ENCODE results near the gene UBE2J1.

The UBE2J1 gene

DNA sequence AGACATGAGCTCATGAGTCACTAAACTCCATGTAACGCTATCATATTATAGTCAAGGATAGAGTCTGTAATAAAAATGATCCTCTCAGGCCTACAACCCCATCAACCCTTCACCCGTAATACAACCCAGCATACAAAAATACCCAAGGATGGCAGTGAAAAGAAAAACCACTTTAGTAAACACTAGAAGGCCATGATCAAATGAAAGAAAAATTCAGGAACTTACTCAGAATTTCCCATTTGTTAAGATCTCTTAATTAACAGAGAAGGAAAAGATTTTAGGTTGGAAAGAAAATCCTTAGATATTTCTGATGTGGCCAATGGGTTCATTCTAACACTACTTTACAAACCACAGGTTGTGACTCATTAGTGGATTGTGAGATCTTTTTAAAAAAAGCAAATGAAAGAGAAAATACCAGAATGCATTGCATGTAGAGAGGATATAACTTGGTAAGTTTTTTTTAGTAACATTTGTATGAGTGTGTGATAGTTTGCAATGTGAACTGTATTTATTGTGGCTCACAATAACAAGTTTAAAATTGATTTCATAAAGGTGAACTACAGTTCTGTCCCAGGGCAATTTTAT is 8.0 kb upstream of the UBE2J1 start:
- Histone ChIP-seq H3K27ac (ENCODE audit: low read length) (no peak overlapping the region), H3K36me3 (ENCODE audit: insufficient read depth, low read depth, low read length) (no peaks in the 10 kb centered on the region), H3K9me3 (ENCODE audit: insufficient read depth, low read depth, low read length) (no peaks in the 10 kb centered on the region), H3K9ac (ENCODE audit: low read depth, low read length) (no peak overlapping the region), H3K4me1 (ENCODE audit: insufficient read depth, low read length) (peaks cover 5% of the 10 kb centered on the region; the same call in 1 of the 2 replicates), H3K4me3 (ENCODE audit: low read length) (no peak overlapping the region), H3K27me3 (ENCODE audit: insufficient read depth, low read length) (no peaks in the 10 kb centered on the region)

DNA sequence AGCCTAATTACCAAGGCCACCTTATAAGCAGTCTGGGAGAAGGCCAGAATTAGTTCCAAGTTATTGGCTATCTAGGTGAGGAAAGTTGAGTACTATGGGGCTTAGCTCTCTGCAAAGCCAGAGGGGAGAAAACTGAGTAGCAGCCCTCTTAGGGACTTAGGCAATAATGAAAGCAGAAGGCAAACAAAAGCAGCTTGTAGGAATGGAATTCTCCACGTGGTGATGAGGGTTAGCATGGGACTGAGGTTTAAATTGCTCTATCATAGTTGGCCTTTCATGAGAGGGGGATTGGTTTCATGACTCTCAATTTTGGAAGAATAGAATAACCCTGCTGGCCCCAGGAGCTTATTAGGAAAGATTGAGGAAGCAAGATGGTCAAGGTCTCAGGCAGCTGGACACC is 7.0 kb upstream of the UBE2J1 start:
- H3K4me3 ChIP-seq (ENCODE audit: low read length): no peak overlapping the region
- no peaks in the 10 kb centered on the region for H3K9me3 ChIP-seq (ENCODE audit: insufficient read depth, low read depth, low read length)
- no peak overlapping the region for H3K9ac ChIP-seq (ENCODE audit: low read depth, low read length)

DNA sequence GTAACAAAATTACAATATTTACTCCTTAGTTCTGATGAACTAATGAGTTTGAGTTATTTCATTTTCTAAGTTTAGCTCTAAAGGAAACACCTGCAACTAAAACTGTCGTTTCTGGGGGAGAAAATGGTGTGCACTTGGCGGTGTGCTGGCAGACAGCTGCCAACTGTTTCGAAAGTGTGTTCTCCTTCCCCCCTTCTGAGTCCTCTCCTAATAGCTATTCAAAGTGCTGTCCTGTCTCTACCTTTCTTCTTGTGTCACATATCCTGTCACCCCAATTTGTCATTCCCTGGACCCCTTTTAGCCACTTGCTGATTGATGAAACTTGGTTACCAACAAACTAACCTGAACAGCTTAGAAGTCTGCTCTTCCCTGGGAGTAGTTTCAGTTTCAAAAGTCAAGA is 4.9 kb upstream of the UBE2J1 start:
- peaks cover 5% of the 10 kb centered on the region; the same call in 1 of the 2 replicates for H3K4me1 ChIP-seq (ENCODE audit: insufficient read depth, low read length)
- H3K36me3 ChIP-seq (ENCODE audit: insufficient read depth, low read depth, low read length): no peaks in the 10 kb centered on the region
- H3K9ac ChIP-seq (ENCODE audit: low read depth, low read length): no peak overlapping the region
- H3K9me3 ChIP-seq (ENCODE audit: insufficient read depth, low read depth, low read length): no peaks in the 10 kb centered on the region
- peaks cover 6% of the 10 kb centered on the region; the same call in 1 of the 2 replicates for H3K27me3 ChIP-seq (ENCODE audit: insufficient read depth, low read length)
- H3K4me3 ChIP-seq (ENCODE audit: low read length): no peak overlapping the region
- no peak overlapping the region for H3K27ac ChIP-seq (ENCODE audit: low read length)

More for the DNA sequence above, 7.0 kb upstream of the UBE2J1 start:
- Histone ChIP-seq H3K4me1 (ENCODE audit: insufficient read depth, low read length) (peaks cover 5% of the 10 kb centered on the region; the same call in 1 of the 2 replicates), H3K27ac (ENCODE audit: low read length) (no peak overlapping the region), H3K27me3 (ENCODE audit: insufficient read depth, low read length) (no peaks in the 10 kb centered on the region), H3K36me3 (ENCODE audit: insufficient read depth, low read depth, low read length) (no peaks in the 10 kb centered on the region)

DNA sequence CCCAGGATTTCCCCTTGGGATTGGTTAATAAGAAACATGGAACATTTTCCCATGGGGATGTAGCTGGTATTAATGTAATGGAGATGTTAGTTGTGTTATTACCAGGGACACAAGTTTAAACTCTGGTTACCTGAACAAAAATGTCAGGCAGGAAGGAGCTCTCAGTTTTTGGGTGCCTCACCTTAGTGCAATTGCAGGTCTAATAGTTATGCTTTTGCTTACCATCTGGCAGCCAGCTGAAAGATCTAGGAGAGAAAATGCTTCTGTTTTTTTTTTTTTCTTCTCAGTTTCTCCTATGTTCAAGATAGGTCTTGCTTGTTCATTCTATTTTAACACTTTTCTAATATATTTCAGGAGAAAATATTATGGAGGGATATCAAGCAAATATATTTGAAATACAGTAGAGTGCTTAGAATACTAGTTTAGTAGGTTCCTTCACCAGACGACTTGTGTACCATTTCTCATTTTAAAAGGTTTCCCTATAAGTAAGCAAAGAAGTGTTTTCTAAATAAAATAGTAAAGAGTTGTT is 4.2 kb upstream of the UBE2J1 start:
- Histone ChIP-seq H3K36me3 (ENCODE audit: insufficient read depth, low read depth, low read length) (no peaks in the 10 kb centered on the region), H3K4me3 (ENCODE audit: low read length) (no peak overlapping the region), H3K27me3 (ENCODE audit: insufficient read depth, low read length) (peaks cover 11% of the 10 kb centered on the region), H3K9ac (ENCODE audit: low read depth, low read length) (no peak overlapping the region), H3K27ac (ENCODE audit: low read length) (no peak overlapping the region), H3K9me3 (ENCODE audit: insufficient read depth, low read depth, low read length) (no peaks in the 10 kb centered on the region), H3K4me1 (ENCODE audit: insufficient read depth, low read length) (peaks cover 5% of the 10 kb centered on the region; the same call in 1 of the 2 replicates)

DNA sequence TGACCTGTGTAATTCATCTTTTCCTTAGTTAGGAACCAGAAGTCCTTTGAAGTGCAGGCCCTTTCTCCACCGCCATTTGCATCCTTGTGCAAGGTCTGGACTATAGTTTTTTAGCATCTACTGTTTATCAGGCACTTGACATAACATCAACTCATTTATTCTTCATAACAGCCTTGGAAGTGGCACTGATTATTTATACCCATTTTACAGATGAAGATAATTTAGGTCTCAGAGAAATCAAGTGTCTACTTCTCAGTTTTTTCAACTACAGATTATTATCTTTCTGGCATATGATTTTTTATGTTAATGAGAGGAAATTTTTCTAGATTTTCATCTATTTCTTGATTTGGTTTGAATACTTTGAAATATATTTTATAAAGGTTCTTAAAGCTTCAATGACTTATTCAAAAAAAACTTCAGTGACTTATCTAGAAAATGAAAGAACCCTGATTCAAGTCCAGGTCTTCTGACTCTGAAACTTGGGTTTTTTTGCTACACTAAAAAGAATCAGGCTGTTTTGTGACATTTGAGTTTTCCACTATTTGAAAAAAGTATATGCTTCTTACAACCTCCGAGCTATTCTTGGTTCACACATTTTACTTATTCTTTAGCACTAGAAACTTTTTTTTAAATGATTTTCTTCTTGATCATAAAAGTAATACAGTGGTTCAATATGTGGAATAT is 3.1 kb upstream of the UBE2J1 start:
- H3K27me3 ChIP-seq (ENCODE audit: insufficient read depth, low read length): peaks cover 15% of the 10 kb centered on the region
- peaks cover 11% of the 10 kb centered on the region for H3K4me1 ChIP-seq (ENCODE audit: insufficient read depth, low read length)
- H3K27ac ChIP-seq (ENCODE audit: low read length): no peak overlapping the region
- H3K36me3 ChIP-seq (ENCODE audit: insufficient read depth, low read depth, low read length): no peaks in the 10 kb centered on the region
- H3K9me3 ChIP-seq (ENCODE audit: insufficient read depth, low read depth, low read length): no peaks in the 10 kb centered on the region
- no peak overlapping the region for H3K4me3 ChIP-seq (ENCODE audit: low read length)
- no peak overlapping the region for H3K9ac ChIP-seq (ENCODE audit: low read depth, low read length)

DNA sequence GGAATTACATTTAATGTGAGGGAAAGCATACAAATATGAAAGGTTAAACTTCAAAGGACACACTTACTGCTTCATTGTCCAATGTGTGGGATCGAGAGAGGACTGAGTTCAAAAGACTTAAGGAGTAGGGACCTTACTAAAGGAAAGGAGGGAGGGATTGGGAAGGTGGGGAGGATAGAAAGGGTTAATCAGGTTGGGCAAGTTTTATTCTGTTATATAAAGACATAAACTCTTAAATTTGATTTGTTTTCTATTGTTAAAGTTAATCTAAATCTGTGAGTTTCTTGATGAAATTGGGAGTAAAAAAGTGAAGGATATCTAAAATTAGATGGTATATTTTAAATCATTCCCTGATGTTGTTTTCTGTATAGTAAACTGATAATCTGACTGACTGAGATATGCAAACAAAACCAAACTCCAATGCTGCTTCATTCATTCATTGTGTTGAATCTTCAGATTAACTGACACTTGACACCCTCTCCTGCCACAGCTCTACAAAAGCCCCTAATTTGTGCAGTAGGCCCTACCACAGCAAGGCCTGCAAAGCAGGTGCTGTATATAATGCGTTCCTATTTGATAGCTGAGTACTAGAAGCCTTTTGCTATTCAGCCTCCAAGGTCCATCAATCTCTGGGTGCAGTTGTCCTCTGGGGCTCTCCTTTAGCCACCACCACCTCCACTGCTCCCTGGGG is 1.3 kb upstream of the UBE2J1 start:
- Histone ChIP-seq H3K4me3 (ENCODE audit: low read length) (no peak overlapping the region), H3K9me3 (ENCODE audit: insufficient read depth, low read depth, low read length) (no peaks in the 10 kb centered on the region), H3K4me1 (ENCODE audit: insufficient read depth, low read length) (peaks cover 6% of the 10 kb centered on the region), H3K27ac (ENCODE audit: low read length) (no peak overlapping the region), H3K36me3 (ENCODE audit: insufficient read depth, low read depth, low read length) (no peaks in the 10 kb centered on the region), H3K9ac (ENCODE audit: low read depth, low read length) (no peak overlapping the region), H3K27me3 (ENCODE audit: insufficient read depth, low read length) (peaks cover 15% of the 10 kb centered on the region)

DNA sequence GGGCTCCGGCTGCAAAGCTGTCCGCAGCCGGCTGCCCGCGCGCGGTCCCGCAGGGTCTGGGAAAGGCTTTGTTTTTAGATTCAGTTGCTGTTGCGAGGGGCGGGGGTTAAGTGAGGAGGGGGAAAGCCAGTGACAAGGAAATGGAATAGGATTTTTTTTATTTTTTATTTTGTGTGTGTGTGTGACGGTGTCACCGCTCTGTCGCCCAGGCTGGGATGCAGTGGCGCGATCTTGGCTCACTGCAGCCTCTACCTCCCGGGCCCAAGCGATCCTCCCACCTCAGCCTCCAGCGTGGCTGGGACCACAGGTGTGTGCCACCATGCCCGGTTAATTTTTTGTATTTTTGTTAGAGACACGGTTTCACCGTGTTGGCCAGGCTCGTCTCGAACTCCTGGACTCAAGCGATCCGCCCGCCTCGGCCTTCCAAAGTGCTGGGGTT is 615 bp upstream of the UBE2J1 start:
- Histone ChIP-seq H3K9me3 (ENCODE audit: insufficient read depth, low read depth, low read length) (no peaks in the 10 kb centered on the region), H3K27me3 (ENCODE audit: insufficient read depth, low read length) (peaks cover 15% of the 10 kb centered on the region), H3K4me1 (ENCODE audit: insufficient read depth, low read length) (peaks cover 12% of the 10 kb centered on the region), H3K36me3 (ENCODE audit: insufficient read depth, low read depth, low read length) (no peaks in the 10 kb centered on the region), H3K4me3 (ENCODE audit: low read length) (peak overlapping the region; percentile 86), H3K27ac (ENCODE audit: low read length) (no peak overlapping the region), H3K9ac (ENCODE audit: low read depth, low read length) (peak overlapping the region; percentile 76; the same call in 1 of the 2 replicates)

DNA sequence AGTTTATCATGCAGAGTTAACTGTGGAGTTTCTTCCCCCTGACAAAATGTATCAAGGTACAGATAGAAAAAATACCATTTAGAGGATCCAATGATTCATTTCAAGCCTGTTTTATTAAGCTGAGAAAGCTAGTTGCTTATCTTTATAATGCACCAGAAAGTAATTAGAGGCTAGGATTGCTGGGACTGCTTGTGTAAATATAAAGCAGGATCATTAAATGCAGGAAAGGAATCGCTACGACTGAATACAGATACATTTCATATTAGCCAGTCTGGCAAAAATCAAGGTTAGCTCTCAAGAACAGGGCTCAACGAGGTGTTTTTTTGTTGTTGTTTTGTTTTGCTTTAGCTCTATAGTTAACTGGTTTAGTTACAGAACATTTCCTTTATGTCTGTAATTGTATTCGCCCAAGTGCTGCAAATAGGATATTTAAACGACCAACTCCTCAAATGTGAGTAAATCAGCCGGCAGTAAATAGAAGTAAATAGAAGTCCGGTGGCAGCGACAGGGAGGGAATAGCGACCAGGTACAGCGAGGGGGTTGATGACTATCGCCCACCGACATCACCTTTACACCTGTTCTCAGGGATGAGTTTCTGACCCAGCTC is 748 bp downstream of the UBE2J1 start:
- H3K36me3 ChIP-seq (ENCODE audit: insufficient read depth, low read depth, low read length): no peaks in the 10 kb centered on the region
- peaks cover 15% of the 10 kb centered on the region for H3K27me3 ChIP-seq (ENCODE audit: insufficient read depth, low read length)
- H3K4me1 ChIP-seq (ENCODE audit: insufficient read depth, low read length): peaks cover 19% of the 10 kb centered on the region
- H3K9ac ChIP-seq (ENCODE audit: low read depth, low read length): peak overlapping the region; percentile 76; the same call in 1 of the 2 replicates
- H3K4me3 ChIP-seq (ENCODE audit: low read length): peak overlapping the region; percentile 86
- no peak overlapping the region for H3K27ac ChIP-seq (ENCODE audit: low read length)
- H3K9me3 ChIP-seq (ENCODE audit: insufficient read depth, low read depth, low read length): no peaks in the 10 kb centered on the region

DNA sequence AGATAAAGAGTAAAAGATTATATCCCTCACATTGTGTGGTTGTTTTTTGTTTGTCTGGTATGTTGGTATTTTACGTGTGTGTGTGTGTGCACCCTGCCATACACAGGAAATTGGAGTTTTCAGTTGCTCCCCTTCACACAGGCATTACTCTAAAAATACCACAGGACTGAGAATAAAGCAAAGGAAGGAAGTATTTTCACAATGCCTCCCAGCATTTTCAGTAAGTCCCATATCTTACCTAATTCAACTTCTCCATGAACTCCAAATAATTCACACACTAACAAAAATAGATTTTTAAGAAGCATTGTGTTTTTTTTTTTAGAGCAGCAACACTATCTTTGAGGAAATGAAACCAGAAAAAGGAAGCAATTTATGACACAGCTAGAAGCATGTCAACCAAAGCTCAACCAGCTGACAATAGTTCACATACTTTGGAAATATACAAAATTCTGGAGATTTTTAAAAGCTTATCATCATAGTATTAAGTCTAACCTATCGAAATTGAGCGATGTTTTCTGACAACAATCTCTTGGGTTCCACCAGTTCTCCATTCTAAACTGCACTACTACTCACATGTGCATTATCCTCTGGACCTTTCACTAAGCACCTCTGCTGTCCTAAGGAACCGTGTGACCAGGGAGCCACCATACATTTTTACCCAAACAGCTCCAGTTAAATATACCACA is 2.1 kb downstream of the UBE2J1 start:
- H3K27ac ChIP-seq (ENCODE audit: low read length): no peak overlapping the region

DNA sequence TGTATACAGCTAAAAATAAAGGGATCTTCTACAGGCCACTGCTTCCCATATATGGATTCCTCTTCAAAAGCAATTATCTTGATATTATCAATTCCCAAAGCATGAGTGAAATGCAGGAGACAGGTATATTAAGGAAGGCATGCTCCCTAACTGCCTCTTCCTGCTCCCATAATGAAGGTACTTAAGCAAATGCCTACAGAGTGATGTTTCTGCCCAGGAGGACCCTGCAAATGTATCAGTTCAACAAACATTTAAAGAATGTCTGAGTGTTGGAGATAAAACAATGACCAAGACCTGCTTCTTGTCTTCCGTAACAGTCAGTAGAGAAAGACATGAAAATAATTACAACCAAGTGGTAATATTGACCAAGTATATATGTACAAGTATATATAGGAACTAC is 4.2 kb downstream of the UBE2J1 start:
- H3K9ac ChIP-seq (ENCODE audit: low read depth, low read length): no peak overlapping the region

More for the DNA sequence above, 2.1 kb downstream of the UBE2J1 start:
- Histone ChIP-seq H3K9ac (ENCODE audit: low read depth, low read length) (no peak overlapping the region), H3K4me3 (ENCODE audit: low read length) (no peak overlapping the region), H3K9me3 (ENCODE audit: insufficient read depth, low read depth, low read length) (no peaks in the 10 kb centered on the region), H3K36me3 (ENCODE audit: insufficient read depth, low read depth, low read length) (no peaks in the 10 kb centered on the region), H3K27me3 (ENCODE audit: insufficient read depth, low read length) (peaks cover 15% of the 10 kb centered on the region), H3K4me1 (ENCODE audit: insufficient read depth, low read length) (peaks cover 21% of the 10 kb centered on the region)

DNA sequence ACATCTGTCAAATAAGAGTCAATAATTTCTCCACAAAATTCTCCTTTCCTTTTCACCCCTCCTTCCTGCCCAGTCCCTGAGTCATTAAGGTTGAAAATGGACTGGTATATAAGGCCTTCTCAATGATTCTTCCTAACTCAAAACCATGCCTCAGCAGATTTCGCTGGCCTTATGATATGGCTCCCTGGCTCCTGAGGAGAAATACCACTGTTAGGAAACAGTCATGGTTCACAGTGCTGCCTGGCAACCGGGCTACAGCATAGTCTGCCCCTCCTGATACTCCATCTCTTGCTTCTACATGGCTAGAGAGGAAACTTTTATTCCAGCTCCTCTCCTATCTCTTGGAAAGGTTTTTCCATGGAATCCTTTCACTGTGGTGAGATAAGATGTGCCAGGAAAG is 4.7 kb downstream of the UBE2J1 start:
- H3K27me3 ChIP-seq (ENCODE audit: insufficient read depth, low read length): peaks cover 9% of the 10 kb centered on the region
- no peak overlapping the region for H3K27ac ChIP-seq (ENCODE audit: low read length)
- no peak overlapping the region for H3K9ac ChIP-seq (ENCODE audit: low read depth, low read length)
- H3K4me3 ChIP-seq (ENCODE audit: low read length): no peak overlapping the region
- H3K9me3 ChIP-seq (ENCODE audit: insufficient read depth, low read depth, low read length): no peaks in the 10 kb centered on the region
- no peaks in the 10 kb centered on the region for H3K36me3 ChIP-seq (ENCODE audit: insufficient read depth, low read depth, low read length)
- H3K4me1 ChIP-seq (ENCODE audit: insufficient read depth, low read length): peaks cover 21% of the 10 kb centered on the region

More for the DNA sequence above, 4.2 kb downstream of the UBE2J1 start:
- peaks cover 21% of the 10 kb centered on the region for H3K4me1 ChIP-seq (ENCODE audit: insufficient read depth, low read length)
- no peaks in the 10 kb centered on the region for H3K36me3 ChIP-seq (ENCODE audit: insufficient read depth, low read depth, low read length)
- H3K27ac ChIP-seq (ENCODE audit: low read length): no peak overlapping the region
- no peak overlapping the region for H3K4me3 ChIP-seq (ENCODE audit: low read length)
- no peaks in the 10 kb centered on the region for H3K9me3 ChIP-seq (ENCODE audit: insufficient read depth, low read depth, low read length)
- H3K27me3 ChIP-seq (ENCODE audit: insufficient read depth, low read length): peaks cover 12% of the 10 kb centered on the region
